Hepatocyte (in vitro differentiated cells): Measurements from ENCODE around the gene NPHP3. TPM values are rescaled to one million over a fixed set of nuclear protein-coding genes. Genes with fewer than 3 reads are reported as not detected.

Source experiments
- DNase-seq: peaks from one replicate; pipeline ENCODE4 v3.0.0-alpha.2; 2016; ENCODE audit warnings: low spot score
- H2AFZ ChIP-seq: fragments of 200-600 bp; sonication (generic); 2 replicates; pipeline ENCODE4 v1.6.0; 2016; ENCODE audit warnings: antibody characterized with exemption, mild to moderate bottlenecking
- H3K27ac ChIP-seq: fragments of 200-600 bp; sonication (generic); 2 replicates; pipeline ENCODE4 v1.5.1; 2016; ENCODE audit warnings: mild to moderate bottlenecking
- H3K27me3 ChIP-seq: fragments of 200-600 bp; sonication (generic); 2 replicates; pipeline ENCODE4 v1.6.1; 2016
- H3K36me3 ChIP-seq: fragments of 200-600 bp; sonication (generic); replicated peaks from 2 replicates; pipeline ENCODE4 v1.5.1; 2016; ENCODE audit warnings: low read depth; ENCODE audit not compliant: insufficient read depth
- H3K4me1 ChIP-seq: fragments of 200-600 bp; sonication (generic); 2 replicates; pipeline ENCODE4 v1.5.1; 2016; ENCODE audit warnings: mild to moderate bottlenecking, moderate library complexity; ENCODE audit not compliant: insufficient read depth
- H3K4me2 ChIP-seq: fragments of 200-600 bp; sonication (generic); 2 replicates; pipeline ENCODE4 v1.6.0; 2016
- H3K4me3 ChIP-seq: fragments of 200-600 bp; sonication (generic); 2 replicates; pipeline ENCODE4 v1.5.1; 2016; ENCODE audit warnings: mild to moderate bottlenecking
- H3K79me2 ChIP-seq: fragments of 200-600 bp; sonication (generic); 2 replicates; pipeline ENCODE4 v1.6.0; 2017; ENCODE audit warnings: mild to moderate bottlenecking
- H3K9me2 ChIP-seq: fragments of 200-600 bp; sonication (generic); replicated peaks from 2 replicates; pipeline ENCODE4 v1.6.0; 2017; ENCODE audit warnings: mild to moderate bottlenecking; ENCODE audit not compliant: insufficient read depth
- H3K9me3 ChIP-seq: fragments of 200-600 bp; sonication (generic); 2 replicates; pipeline ENCODE4 v1.5.1; 2016; ENCODE audit warnings: low read depth, mild to moderate bottlenecking
- H4K20me1 ChIP-seq: fragments of 200-600 bp; sonication (generic); 2 replicates; pipeline ENCODE4 v1.6.0; 2016; ENCODE audit warnings: mild to moderate bottlenecking; ENCODE audit not compliant: insufficient read depth, poor library complexity, severe bottlenecking
- CTCF ChIP-seq: fragments of 200-600 bp; sonication (generic); IDR thresholded peaks from 2 replicates; pipeline ENCODE4 v1.5.1; 2016; ENCODE audit warnings: antibody characterized with exemption, mild to moderate bottlenecking; ENCODE audit not compliant: poor library complexity
- EZH2 ChIP-seq: fragments of 200-600 bp; sonication (generic); IDR thresholded peaks from 2 replicates; pipeline ENCODE4 v1.6.1; 2016; ENCODE audit warnings: antibody characterized with exemption, mild to moderate bottlenecking, borderline replicate concordance
- EZH2phosphoT487 ChIP-seq: fragments of 200-600 bp; sonication (generic); IDR thresholded peaks from one replicate; pipeline ENCODE4 v1.6.1; 2018; ENCODE audit warnings: antibody characterized with exemption, mild to moderate bottlenecking, low read depth, moderate library complexity; ENCODE audit not compliant: unreplicated experiment, severe bottlenecking
- WGBS: methylation state at CpG from one replicate; pipeline ENCODE4 v1.1.6; 2016; ENCODE audit warnings: low lambda C conversion rate; ENCODE audit errors: missing lambda C conversion rate; 5-methylcytosine and 5-hydroxymethylcytosine counted together
- polyA plus RNA-seq: library from polyadenylated mRNA; unstranded; fragments of >200 nt; fragmentation: Nextera tagmentation; extraction: Ambion mirVana; gene quantifications from 2 replicates; pipeline ENCODE4 v1.2.1, GENCODE V29; 2016
- total RNA-seq: library from RNA; depleted of rRNA; stranded (reverse); fragments of >200 nt; gene quantifications from 2 replicates; pipeline ENCODE4 v1.2.3, GENCODE V29; 2014

Gene NPHP3
- total and polyA plus RNA-seq, 2 experiments from 2014 or later = 12.0 to 22.5 TPM

DNA sequence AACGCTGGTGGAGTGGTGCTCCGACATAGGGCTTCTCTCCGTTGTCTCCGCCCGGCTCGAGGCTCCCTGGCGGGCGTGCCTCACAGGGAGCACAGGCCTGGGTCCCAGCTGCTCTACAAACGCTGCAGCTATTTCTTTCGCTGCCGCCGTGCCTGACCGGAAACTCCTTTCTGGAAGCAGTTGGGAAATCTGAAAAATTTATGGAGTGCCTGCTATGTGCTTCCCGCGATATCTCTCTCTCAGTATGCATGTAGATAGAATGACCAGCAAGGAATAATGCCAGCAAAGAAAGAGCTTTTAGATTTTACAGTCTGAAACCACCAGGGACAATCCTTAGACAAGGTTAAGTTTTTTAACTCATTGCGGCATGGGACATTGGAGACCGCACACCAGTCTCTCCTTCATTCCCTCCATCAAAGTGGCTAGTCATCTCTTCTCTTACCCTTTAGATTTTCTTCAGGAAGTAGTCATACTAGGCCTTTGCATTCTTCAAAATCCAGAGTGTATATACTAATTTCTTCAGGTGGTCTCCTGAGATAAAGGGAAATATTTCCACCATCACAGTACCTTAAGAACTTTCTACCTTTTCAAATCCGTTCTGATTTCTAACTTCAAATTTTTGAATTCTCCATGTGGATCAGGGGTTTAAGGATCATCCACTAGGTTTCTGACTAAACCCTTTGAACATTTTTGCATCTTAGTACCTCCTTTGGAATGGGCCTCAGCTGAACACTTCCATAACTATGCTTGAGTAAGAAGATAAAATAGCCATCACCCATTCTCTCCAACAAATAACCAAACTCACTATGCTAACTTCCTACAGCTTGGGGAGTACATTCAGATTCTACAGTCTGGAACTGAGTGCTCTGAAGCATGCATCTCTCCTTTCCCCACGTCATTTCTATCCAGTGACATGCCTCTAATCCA lies 1.1 kb upstream of the NPHP3 start:
- H3K27me3 ChIP-seq = no peaks in the 10 kb centered on the region
- peaks cover 27% of the 10 kb centered on the region for H4K20me1 ChIP-seq
- 18% methylated on average over 19 of the region's 19 CpGs for WGBS
- peak overlapping the region; percentile 90 for H3K27ac ChIP-seq
- peak overlapping the region; percentile 78 for H3K4me2 ChIP-seq
- no peak for DNase-seq
- H3K9me2 ChIP-seq = no peaks in the 10 kb centered on the region
- no peaks in the 10 kb centered on the region for H3K36me3 ChIP-seq
- H3K79me2 ChIP-seq = peaks cover 29% of the 10 kb centered on the region
- H3K4me1 ChIP-seq = peaks cover 23% of the 10 kb centered on the region
- H3K4me3 ChIP-seq = peak overlapping the region; percentile 61
- TF ChIP-seq EZH2phosphoT487 (no peak), CTCF (no peak), EZH2 (no peak)
- H2AFZ ChIP-seq = peak overlapping the region; percentile 89
- H3K9me3 ChIP-seq = no peaks in the 10 kb centered on the region

DNA sequence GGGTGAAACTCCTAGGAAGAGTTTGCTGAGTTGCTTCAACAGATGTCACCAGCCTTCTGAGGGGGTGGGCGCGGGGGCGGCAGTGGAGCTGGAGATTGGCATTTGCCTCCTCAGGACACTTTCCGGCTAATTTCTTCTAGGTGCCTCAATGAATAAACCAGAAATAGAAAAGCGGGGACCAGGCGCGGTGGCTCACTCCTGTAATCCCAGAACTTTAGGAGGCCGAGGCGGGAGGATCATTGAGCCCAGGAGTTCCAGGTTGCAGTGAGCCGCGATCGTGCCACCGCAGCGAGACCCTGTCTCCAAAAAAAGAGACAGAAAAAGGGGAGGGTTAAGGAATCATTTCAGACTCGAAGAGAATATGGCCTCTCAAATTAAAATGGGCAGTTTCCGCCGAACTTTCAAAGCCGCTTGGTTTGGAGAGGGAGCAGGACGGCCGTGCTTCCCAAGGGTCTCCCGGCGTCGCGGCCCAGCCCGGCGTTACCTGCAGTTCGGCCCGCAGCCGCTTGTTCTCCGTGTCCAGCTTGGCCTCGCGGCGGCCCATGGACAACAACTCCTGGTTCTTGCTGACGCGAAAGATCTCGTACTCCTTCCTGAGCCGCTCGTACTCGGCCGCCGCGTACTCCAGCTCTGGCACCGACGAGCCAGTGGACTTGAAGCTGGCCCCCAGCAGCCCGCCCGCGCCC lies 587 bp downstream of the NPHP3 start:
- Histone ChIP-seq H3K9me3 (no peaks in the 10 kb centered on the region), H3K4me1 (peaks cover 23% of the 10 kb centered on the region), H3K27ac (peak overlapping the region; percentile 99), H4K20me1 (peaks cover 27% of the 10 kb centered on the region), H3K27me3 (no peaks in the 10 kb centered on the region), H3K79me2 (peaks cover 32% of the 10 kb centered on the region), H3K4me2 (peak overlapping the region; percentile 91), H3K9me2 (no peaks in the 10 kb centered on the region), H3K36me3 (no peaks in the 10 kb centered on the region), H2AFZ (peak overlapping the region; percentile 92), H3K4me3 (peak overlapping the region; percentile 94)
- peak; percentile 79 for DNase-seq
- WGBS = 7% methylated on average over 33 of the region's 47 CpGs
- TF ChIP-seq CTCF (no peak), EZH2phosphoT487 (no peak), EZH2 (no peak)

- 68% methylated on average over 6 of the region's 6 CpGs for WGBS
Observed at GRCh38 chr3:132720228-132720627, 2.0 kb downstream of the NPHP3 start.

More at GRCh38 chr3:132720228-132720627, 2.0 kb downstream of the NPHP3 start:
- no peak overlapping the region for H2AFZ ChIP-seq
- peaks cover 23% of the 10 kb centered on the region for H3K4me1 ChIP-seq
- H3K79me2 ChIP-seq = peaks cover 34% of the 10 kb centered on the region
- TF ChIP-seq EZH2 (no peak), CTCF (no peak), EZH2phosphoT487 (no peak)
- no peaks in the 10 kb centered on the region for H3K27me3 ChIP-seq
- H3K9me3 ChIP-seq = no peaks in the 10 kb centered on the region
- H3K4me3 ChIP-seq = no peak overlapping the region
- no peak for DNase-seq
- no peak overlapping the region for H3K27ac ChIP-seq
- H3K4me2 ChIP-seq = peak overlapping the region; percentile 91
- no peaks in the 10 kb centered on the region for H3K36me3 ChIP-seq
- peaks cover 27% of the 10 kb centered on the region for H4K20me1 ChIP-seq
- H3K9me2 ChIP-seq = no peaks in the 10 kb centered on the region
